DOHH2 (cell line): ENCODE measurements around the gene DYRK1A.

Experiments
- H3F3A ChIP-seq: fragments of 200-600 bp; sonication (generic), shearing (Covaris generic); 2 replicates; pipeline ENCODE4 v1.6.0; 2016; ENCODE audit warnings: antibody characterized with exemption, mild to moderate bottlenecking; ENCODE audit not compliant: control insufficient read depth, insufficient read depth
- H3K27ac ChIP-seq: fragments of 200-600 bp; sonication (generic); 2 replicates; pipeline ENCODE4 v1.5.1; 2014; ENCODE audit warnings: low read depth, mild to moderate bottlenecking, low read length, moderate library complexity
- H3K27me3 ChIP-seq: fragments of 200-600 bp; sonication (generic); 2 replicates; pipeline ENCODE4 v1.6.1; 2014; ENCODE audit warnings: mild to moderate bottlenecking, low read length, mixed read lengths; ENCODE audit not compliant: control insufficient read depth
- H3K36me3 ChIP-seq: fragments of 200-600 bp; sonication (generic); 2 replicates; pipeline ENCODE4 v1.6.1; 2014; ENCODE audit warnings: mild to moderate bottlenecking, low read length, moderate library complexity, mixed read lengths; ENCODE audit not compliant: control insufficient read depth
- H3K4me1 ChIP-seq: fragments of 200-600 bp; sonication (generic); 2 replicates; pipeline ENCODE4 v1.6.1; 2014; ENCODE audit warnings: mild to moderate bottlenecking, low read length, mixed read lengths; ENCODE audit not compliant: control insufficient read depth
- H3K4me2 ChIP-seq: fragments of 200-600 bp; sonication (generic); 2 replicates; pipeline ENCODE4 v1.6.0; 2014; ENCODE audit warnings: mild to moderate bottlenecking, low read length, moderate library complexity
- H3K4me3 ChIP-seq: fragments of 200-600 bp; sonication (generic); 2 replicates; pipeline ENCODE4 v1.5.1; 2014; ENCODE audit warnings: mild to moderate bottlenecking, low read length, mixed read lengths
- H3K79me2 ChIP-seq: fragments of 200-600 bp; sonication (generic); 2 replicates; pipeline ENCODE4 v1.6.1; 2014; ENCODE audit warnings: mild to moderate bottlenecking, low read length, mixed read lengths; ENCODE audit not compliant: control insufficient read depth
- H3K9me2 ChIP-seq: fragments of 200-600 bp; sonication (generic); replicated peaks from 2 replicates; pipeline ENCODE4 v1.6.1; 2014; ENCODE audit warnings: mild to moderate bottlenecking, low read length, mixed read lengths; ENCODE audit not compliant: control insufficient read depth
- H3K9me3 ChIP-seq: fragments of 200-600 bp; sonication (generic); 2 replicates; pipeline ENCODE4 v1.6.1; 2014; ENCODE audit warnings: antibody characterized with exemption, low read length, mixed read lengths; ENCODE audit not compliant: control insufficient read depth, insufficient read depth
- H4K20me1 ChIP-seq: fragments of 200-600 bp; sonication (generic); 2 replicates; pipeline ENCODE4 v1.6.0; 2014; ENCODE audit warnings: low read depth, mild to moderate bottlenecking, antibody characterized with exemption, low read length, moderate library complexity; ENCODE audit not compliant: control insufficient read depth, insufficient read depth
- CTCF ChIP-seq: fragments of 200-600 bp; sonication (generic); IDR thresholded peaks from one replicate; pipeline ENCODE4 v1.5.1; 2014; ENCODE audit warnings: antibody characterized with exemption, mild to moderate bottlenecking, low read depth, low read length; ENCODE audit not compliant: poor library complexity, severe bottlenecking
- EZH2phosphoT487 ChIP-seq: fragments of 200-600 bp; sonication (generic); IDR thresholded peaks from 2 replicates; pipeline ENCODE4 v1.6.1; 2017; ENCODE audit warnings: borderline replicate concordance, mild to moderate bottlenecking, antibody characterized with exemption, low read length, moderate library complexity, mixed read lengths

Gene DYRK1A

DNA sequence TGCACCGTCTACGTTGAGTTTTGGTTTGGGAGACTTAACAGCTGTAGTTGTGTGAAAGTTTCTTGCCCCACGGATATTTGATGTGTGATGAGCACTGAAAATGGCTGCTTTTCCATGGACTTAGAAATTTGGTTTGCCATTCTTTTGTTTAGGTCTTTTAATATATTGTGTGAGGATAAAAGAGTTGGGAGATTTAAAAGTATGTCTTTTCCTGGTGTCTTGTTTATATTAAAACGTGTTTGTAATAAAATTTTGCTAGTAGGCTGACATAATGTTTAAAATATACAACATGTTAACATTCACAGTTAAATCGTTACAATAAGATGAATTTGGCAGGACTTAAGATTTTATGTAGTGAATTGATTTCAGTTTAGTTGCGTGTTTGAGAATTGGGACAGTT lies 106.9 kb downstream of the DYRK1A start:
- Histone ChIP-seq H3K4me2 (no peak overlapping the region), H3K27ac (no peak overlapping the region), H3K36me3 (peaks cover 66% of the 10 kb centered on the region), H4K20me1 (peaks cover 16% of the 10 kb centered on the region; the same call in 1 of the 2 replicates), H3K4me3 (no peak overlapping the region), H3K27me3 (no peaks in the 10 kb centered on the region), H3K9me2 (no peaks in the 10 kb centered on the region), H3K79me2 (peaks cover 97% of the 10 kb centered on the region), H3K4me1 (peaks cover 22% of the 10 kb centered on the region), H3F3A (no peaks in the 10 kb centered on the region; the same call in 1 of the 2 replicates), H3K9me3 (no peaks in the 10 kb centered on the region)
- TF ChIP-seq EZH2phosphoT487 (no peak), CTCF (no peak)

DNA sequence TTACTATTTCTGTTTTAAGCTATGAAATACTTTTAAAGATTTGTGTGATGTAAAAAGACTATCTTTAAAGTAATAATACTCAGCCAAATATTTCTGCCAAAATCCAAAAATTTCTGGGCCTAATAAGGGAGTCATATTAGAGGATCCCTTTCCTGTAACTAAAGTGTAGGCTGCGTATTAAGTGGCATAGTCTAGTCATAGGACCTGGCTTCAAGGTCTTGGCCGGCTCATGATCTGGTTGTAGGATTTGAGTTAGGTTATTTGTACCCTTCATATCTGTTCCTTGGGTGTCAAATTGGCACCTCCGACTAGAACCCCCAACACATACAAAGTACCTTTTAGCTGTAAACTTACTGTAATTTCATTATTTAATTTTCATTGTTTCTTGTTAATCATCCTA lies 107.8 kb downstream of the DYRK1A start:
- Histone ChIP-seq H3F3A (no peaks in the 10 kb centered on the region; the same call in 1 of the 2 replicates), H3K9me3 (no peaks in the 10 kb centered on the region), H4K20me1 (peaks cover 13% of the 10 kb centered on the region; the same call in 1 of the 2 replicates), H3K4me1 (peaks cover 16% of the 10 kb centered on the region), H3K27me3 (no peaks in the 10 kb centered on the region), H3K27ac (no peak overlapping the region), H3K9me2 (no peaks in the 10 kb centered on the region), H3K4me2 (no peak overlapping the region), H3K79me2 (peaks cover 93% of the 10 kb centered on the region), H3K4me3 (no peak overlapping the region), H3K36me3 (peaks cover 67% of the 10 kb centered on the region)
- TF ChIP-seq EZH2phosphoT487 (no peak), CTCF (no peak)

DNA sequence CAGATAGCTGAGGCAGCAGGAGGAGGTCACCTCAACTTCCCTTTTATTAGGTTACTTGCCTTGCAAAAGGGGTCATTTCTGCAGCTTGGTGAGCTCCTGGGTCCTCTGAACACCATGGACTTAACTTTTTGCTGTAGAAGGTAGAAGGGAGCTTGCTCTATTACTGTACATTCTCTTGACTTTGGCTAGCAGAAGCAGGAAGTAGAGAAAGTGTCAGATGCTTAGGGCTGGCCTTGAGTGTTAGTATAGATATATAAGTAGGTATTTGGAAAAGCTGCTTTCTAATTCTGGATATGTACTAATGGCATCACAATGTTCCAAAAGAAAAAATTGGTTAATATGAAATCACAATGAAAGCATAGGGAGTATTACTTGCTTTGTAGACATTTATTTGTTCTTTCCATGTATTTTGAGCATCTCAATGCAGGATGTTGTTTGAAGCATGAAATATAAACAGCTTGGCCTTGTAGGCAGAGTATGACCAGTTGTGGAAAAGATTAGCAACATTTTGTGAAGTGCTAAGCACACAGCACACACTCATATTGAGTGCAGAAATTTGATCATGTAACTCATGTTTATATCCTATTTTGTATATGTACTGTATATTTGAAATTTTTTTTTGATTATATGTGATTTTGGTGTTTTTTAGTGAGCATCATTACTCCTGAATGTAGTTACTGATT lies 108.8 kb downstream of the DYRK1A start:
- Histone ChIP-seq H3K9me3 (no peaks in the 10 kb centered on the region), H3K4me1 (peaks cover 16% of the 10 kb centered on the region), H3K4me3 (no peak overlapping the region), H3K27me3 (no peaks in the 10 kb centered on the region), H3K36me3 (peaks cover 73% of the 10 kb centered on the region), H4K20me1 (peaks cover 13% of the 10 kb centered on the region; the same call in 1 of the 2 replicates), H3F3A (no peaks in the 10 kb centered on the region; the same call in 1 of the 2 replicates), H3K27ac (no peak overlapping the region), H3K4me2 (no peak overlapping the region), H3K9me2 (no peaks in the 10 kb centered on the region), H3K79me2 (peaks cover 84% of the 10 kb centered on the region)
- TF ChIP-seq CTCF (no peak), EZH2phosphoT487 (no peak)
